Posterior cingulate gyrus (tissue), 11 donors: Measurements from ENCODE around the gene MVB12B.
A peak's percentile ranks its signal among the peaks of the same experiment; 100 is the strongest.

Source experiments
- DNase-seq, 10 donors: peaks; one replicate each; pipeline versions ENCODE4 v3.0.0 to v3.0.0-alpha.2; 2020 to 2021; ENCODE audit warnings: mixed read lengths in 3 of 10
- intact Hi-C: fragments of 100-400 bp; cut with DNase I; formaldehyde crosslinking; loops from one replicate; pipeline ENCODE4 v1.15.1; 2023

Gene MVB12B

DNA sequence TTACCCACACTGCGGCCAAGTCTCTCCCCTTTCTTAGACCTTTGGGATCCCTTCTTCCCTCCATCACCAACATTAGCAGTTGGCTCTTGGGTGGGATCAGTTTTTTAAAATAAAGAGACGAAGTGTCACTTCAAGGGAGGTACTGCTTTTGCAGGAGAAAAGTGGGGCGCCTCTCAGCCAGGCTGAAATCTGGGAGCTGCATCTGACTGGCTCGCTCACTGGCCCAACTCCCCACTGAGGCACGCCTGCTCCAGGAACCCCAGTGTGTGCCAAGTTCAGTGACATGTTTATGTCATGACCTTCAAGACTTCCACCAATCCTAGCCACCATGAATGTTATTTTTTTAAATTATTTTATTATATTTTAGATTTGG, 130.5 kb downstream of the MVB12B start:
- intact Hi-C loops: no loop called here
- DNase-seq: peak in 2 of 10 donors; percentile 43 to 58

GRCh38 chr9:126457890-126458289, 131.3 kb downstream of the MVB12B start:
- intact Hi-C loops: no loop called here
- peak in 2 of 10 donors; percentile 10 to 54 for DNase-seq

DNA sequence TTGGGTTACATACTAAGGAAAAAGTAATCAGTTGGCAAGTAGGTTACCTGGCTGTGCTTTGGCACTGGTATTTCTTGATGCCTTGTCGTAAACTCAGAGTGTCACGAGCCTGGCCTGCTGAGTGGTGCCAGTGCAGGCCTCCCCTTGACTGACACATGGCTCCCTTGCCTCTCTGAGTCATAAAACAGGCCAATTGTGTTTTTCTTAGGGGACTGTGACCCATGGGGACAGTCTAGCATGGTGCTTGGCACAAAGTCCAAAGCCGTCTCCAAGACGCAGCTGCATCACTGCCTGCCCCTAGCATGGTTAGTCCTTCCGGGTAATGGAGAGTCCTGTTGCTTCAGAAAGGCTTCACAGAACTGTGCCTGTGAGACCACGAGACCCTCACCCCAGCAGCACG, 132.5 kb downstream of the MVB12B start:
- intact Hi-C loops: no loop called here
- peak in 3 of 10 donors; percentile 36 to 85 (median 44) for DNase-seq

GRCh38 chr9:126459546-126459945, 132.9 kb downstream of the MVB12B start:
- DNase-seq: peak in 1 of 10 donors; percentile 57

DNA sequence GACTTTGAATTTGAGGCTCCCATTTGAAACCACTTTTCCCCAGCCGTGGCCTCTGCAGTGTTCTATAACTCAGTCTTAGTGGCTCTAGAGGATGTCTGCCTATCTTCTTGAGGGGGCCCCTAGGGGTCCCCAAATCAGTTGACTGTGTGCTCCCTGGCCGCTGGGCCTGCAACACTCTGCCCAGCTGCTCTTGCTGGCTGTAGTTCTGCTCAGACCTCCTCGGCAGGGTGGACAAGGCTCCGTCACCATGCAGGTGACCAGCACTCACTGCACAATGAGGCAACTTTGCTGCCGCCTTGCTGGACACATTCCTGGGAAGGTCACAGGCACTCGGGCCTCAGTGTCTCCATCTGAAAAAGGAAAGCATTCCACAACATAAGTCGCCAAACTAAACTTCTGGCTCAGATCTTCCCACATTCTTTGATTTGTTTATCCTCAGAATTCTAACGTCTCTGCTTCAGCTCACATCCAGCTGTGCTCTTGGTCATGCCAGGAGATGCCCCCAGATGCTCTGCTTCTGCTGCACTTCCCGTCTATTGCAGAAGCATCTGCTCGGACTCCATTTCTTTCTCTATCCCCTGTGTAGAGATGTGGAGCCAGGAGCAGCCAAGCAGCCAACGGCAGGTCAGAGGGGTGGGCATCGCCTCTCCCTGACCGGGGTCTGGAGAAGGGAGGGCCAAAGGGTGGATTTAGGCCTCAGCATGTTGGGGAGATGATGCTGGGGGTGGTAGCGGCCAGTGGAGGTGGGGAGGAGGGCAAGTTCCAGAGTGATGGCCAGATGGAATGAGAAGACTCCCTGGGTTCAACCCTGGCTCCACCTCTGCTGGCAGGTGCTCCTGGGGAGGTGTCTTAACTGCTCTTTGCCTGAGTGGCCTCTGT, 133.6 kb downstream of the MVB12B start:
- peak in 1 of 10 donors; percentile 33 for DNase-seq

More at GRCh38 chr9:126459546-126459945, 132.9 kb downstream of the MVB12B start:
- intact Hi-C loops: no loop called here

DNA sequence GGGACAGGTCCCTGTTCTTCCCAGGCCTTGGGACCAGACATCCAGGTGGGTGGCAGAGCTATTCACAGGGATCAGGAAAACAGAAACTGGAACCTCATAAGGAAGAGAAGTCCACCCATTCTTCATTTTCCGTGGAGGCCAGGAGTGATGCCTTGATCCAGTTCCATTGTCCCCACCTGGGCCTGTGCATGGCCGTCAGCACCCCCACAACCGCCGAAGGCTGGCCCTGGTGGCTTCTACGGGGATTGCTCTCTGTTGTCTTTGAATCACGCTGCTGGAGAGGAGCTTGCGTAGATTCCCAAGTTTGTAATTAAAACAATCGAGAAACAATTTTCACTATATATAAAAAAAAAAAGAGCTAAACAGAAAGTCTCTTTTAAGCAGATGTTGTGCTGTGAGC, 134.4 kb downstream of the MVB12B start:
- peak in 1 of 10 donors; percentile 79 for DNase-seq
- intact Hi-C loops: no loop called here

More for the DNA sequence above, 133.6 kb downstream of the MVB12B start:
- intact Hi-C loops: no loop called here

GRCh38 chr9:126461608-126462007, 135.0 kb downstream of the MVB12B start:
- intact Hi-C loops: no loop called here
- no peak for DNase-seq

DNA sequence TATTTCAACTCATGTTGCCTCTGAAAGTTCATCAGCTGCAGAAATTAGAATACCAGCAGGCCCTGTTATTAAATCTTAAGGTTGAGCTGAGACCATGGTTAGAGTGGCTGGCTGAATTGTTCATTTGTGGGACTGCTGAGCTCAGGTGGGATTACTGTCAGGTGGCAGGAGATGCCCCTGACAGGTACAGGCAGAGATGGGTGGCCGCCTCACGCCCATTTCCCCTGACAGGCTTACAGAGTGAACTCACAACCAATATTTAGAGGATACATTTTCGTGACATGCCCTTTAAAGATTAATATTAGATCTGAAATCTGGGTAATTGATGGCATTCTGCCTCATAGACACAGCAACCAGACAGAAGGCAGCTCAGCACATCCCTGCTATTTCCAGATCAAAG, 136.0 kb downstream of the MVB12B start:
- intact Hi-C loops: no loop called here
- DNase-seq: peak in 2 of 10 donors; percentile 7 to 42

- DNase-seq: peak in 1 of 10 donors; percentile 7
- intact Hi-C loops: no loop called here
Observed at GRCh38 chr9:126463426-126463825, 136.8 kb downstream of the MVB12B start.

DNA sequence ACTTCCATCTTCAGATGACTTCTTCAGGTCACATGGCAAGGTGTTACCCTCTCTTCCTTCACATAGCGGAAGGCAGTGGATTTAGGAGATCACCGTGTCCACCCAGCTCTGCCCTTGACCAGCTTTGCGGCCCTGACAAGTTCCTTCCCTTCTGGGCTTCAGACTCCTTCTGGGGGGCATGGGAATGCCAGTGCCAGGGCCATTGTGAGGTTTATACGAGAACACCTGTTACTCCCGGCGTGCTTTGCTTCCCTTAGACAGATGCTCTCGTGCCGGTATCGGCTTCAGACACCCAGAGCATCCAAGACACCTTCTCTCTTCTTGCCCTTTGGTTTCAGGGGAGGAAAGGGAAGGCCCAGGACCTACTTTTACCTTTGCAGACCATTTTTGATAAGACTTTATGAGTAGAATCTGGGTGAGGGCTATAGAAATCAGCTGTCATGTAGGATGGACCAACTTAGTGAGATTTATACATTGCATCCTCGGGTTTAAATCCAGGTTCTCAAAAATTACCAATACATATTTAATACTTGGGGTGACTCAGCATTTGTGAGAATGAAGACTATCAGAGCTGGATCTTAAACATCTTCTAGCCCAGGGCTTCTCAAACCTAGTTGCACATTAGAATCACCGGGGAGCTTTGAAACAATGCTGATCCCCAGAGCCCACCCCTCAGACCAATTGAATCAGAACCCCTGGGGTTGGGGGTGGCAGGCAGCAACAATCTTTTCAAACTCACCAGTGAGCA, 138.2 kb downstream of the MVB12B start:
- intact Hi-C loops: no loop called here

DNA sequence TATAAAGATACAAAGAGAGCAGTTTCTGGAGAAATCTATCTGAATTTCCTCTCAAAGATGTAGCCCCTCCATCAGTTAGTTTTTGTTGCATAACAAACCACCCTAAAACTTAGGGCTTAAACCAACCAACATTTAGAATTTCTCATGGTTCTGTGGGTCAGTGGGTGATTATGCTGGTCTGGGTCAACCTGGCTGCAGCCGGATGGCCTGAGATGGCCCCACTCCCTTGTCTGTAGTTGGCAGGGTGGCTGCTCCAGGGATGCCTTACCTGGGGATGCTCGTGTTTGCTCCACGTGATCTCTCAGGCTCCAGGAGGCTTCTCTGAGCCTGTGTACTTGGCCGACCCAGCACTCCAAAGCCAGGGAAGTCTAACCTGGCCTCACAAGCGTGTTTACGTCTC, 139.3 kb downstream of the MVB12B start:
- DNase-seq: peak in 3 of 10 donors; percentile 10 to 43 (median 27)
- intact Hi-C loops: no loop called here

More for the DNA sequence above, 138.2 kb downstream of the MVB12B start:
- peak in 3 of 10 donors; percentile 9 to 49 (median 20) for DNase-seq

DNA sequence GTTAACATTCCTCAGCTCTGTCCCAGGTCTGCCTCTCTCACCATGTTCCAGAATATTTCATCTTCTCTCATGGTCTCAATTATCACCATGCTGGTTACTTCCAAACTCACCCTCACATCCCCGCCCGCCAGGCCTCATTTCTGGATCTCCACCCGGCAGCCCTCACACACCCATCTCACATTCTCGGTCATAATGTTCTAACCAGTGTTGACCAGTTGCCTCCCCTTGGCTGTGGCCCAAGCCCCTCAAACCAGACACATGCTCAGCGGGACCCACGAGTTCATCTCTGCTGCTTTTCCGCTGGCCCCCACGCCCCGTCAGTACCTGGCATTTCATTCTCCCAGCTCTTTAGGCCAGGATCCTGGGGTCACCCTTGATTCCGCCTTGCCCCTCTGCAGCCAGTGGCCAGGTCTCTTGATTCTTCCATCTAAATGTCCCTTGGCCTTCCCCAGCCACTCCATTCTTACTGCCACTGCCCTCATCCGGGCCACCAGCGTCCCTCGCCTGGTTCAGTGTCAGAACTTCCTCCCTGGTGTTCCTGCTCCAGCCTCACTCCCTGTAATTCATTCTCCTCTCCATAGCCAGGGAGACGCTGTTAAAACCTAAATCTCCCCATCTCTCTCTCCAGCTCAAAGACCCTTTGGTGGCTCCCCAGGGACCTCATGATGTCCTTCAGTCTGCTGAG, 141.7 kb downstream of the MVB12B start:
- peak in 2 of 10 donors; percentile 9 to 79 for DNase-seq
- intact Hi-C loops: no loop called here

DNA sequence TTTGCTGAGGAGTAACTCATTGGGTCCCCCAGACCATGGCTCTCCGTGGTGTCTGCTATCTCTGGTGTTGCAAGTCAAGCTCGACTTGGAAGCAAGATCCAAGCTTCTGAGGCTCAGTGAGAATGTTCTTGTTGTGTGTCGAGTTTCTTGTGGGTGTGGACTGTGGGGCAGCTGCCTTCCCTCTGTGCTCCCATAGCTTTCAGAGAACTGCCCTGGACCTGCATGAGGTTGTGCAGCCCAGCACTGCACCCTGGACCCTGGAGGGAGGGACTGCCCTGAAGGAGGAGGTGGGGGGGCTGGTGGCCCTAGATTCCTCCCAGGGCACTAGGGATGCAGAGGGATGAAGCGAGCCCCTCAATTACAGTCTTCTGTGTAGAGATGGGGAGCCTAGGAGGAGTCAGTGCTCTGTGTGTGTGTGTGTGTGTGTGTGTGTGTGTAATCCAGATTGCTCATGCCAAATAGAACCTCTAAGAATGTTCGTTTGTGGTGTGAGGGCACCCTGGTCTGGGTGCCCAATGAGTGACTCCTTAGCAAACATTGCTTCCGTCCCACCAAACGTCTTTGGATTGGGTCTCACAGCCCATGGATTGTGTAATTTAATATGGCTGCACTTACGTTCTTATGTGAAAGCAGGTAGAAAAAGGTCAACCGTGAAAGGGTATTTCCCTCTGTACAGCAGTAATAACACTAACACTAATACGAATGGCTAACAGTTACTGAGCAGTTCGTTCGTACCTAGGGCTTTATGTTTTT, 143.8 kb downstream of the MVB12B start:
- DNase-seq: peak in 3 of 10 donors; percentile 18 to 68 (median 24)
- intact Hi-C loops: no loop called here

DNA sequence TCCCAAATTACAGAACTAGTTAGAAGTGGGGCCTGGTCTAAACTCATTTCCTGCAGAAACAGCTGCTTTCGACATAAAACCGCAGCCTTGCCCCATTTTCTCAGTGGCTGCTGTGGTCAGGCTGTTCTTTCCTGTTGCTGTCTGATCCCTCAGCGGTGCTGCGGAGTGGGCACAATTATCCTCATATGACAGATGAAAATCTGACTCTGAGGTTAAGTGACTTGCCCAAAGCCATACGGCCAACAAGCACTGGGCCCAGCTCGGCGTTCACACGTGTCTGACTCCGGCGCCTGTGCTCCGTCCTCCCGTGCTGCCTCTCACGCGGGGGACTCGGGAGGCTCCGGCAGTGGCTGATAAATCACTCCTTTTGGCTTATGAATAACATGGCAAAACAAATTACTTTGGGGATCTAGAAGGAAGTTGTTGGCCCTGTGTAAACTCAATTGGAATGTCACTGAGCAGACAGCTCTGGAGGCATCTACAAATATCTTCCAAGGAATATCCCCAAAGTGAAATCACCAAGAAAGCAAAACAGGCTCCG, 144.5 kb downstream of the MVB12B start:
- peak in 5 of 10 donors; percentile 23 to 81 (median 58) for DNase-seq
- intact Hi-C loops: no loop called here

GRCh38 chr9:126472198-126472947, 145.7 kb downstream of the MVB12B start:
- intact Hi-C loops: no loop called here
- peak in 2 of 10 donors; percentile 10 to 15 for DNase-seq

- intact Hi-C loops: no loop called here
Observed at GRCh38 chr9:126472948-126473298, 146.3 kb downstream of the MVB12B start.

DNA sequence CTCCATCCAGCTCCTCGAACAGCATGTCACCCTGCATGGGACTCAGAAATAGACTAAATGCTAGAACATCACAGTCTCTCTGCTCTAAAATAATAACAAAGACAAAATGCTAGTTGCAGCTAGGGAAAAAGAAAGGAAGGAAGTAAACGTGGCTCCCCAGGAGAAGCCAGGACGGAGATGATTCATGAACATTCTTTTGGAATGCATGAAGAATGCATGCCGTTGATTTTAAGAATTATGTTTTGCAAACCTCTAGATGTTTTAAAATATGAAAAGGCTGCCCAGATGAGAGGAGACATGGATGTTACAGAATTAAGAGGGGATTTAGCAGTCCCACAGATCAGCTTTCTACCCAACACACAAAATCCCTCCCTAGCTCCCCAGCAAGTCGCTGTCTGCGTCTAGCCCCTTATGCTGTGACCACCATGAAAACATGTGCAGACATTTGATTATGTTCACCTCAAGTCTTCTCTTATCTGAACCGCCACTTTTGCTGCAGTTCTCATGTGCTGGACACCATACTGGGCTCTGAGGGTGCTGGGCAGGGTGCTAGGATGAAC, 147.7 kb downstream of the MVB12B start:
- intact Hi-C loops: no loop called here
- DNase-seq: peak in 1 of 10 donors; percentile 21

More at GRCh38 chr9:126472948-126473298, 146.3 kb downstream of the MVB12B start:
- DNase-seq: peak in 2 of 10 donors; percentile 24 to 27

DNA sequence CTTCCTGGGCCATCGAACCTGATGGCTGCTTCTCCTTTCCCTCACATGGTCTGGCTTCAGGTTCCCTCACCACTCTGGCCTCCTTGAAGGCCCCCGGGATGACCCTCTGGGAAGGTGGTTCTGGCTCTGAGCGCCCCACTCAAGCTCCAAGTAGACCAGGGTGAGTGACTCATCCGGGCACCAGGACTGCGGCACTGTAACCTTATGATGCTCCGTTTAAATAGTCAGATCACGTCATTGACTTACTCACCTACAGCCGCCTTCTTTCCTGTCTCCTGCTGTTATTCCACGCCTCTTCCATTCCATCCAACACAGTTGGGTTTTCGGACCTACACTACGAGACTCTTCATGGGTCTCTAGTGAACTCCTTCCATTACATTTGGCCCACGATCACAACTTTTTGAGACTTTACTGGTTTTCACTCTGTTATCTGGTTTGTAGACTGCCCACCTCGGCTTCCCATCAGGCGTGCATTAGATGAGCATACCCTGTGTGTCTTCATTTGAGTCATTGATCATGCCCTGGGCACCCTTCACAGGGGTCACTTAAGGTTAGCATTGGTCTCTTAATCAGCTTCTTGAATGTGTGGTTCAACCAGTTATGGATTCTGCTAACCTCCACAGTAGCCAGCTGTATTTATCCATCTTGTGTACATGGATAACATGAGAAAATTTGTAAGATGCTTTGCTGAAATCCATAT, 148.3 kb downstream of the MVB12B start:
- intact Hi-C loops: no loop called here
- peak in 2 of 10 donors; percentile 4 to 43 for DNase-seq
